Lower leg skin (tissue), 4 donors: Measurements from ENCODE around the gene EFTUD2. TPM values are rescaled to one million over a fixed set of nuclear protein-coding genes. Genes with fewer than 3 reads are reported as not detected.

Source experiments
- DNase-seq, 2 donors: peaks; one replicate each; pipeline ENCODE4 v3.0.0-alpha.2; 2019; ENCODE audit warnings: low spot score in 2 of 2
- H3K4me3 ChIP-seq: fragments of 200-600 bp; sonication (generic); 2 replicates; pipeline ENCODE4 v1.5.1; 2017; ENCODE audit warnings: mild to moderate bottlenecking, low read depth; ENCODE audit not compliant: poor library complexity, severe bottlenecking
- POLR2A ChIP-seq, 2 donors: fragments of 450-650 bp; IDR thresholded peaks; one replicate each; pipeline ENCODE4 v1.6.1; 2016 to 2017; ENCODE audit warnings: antibody characterized with exemption in 2 of 2, mild to moderate bottlenecking in 1 of 2, moderate library complexity in 1 of 2
- WGBS, 2 donors: methylation state at CpG; one replicate each; pipeline ENCODE4 v1.1.5; 2018; 5-methylcytosine and 5-hydroxymethylcytosine counted together
- intact Hi-C: fragments of 100-400 bp; cut with DNase I; formaldehyde crosslinking; loops from one replicate; pipeline ENCODE4 v1.15.0; 2023; ENCODE audit warnings: low total_unique reads
- total RNA-seq, 4 donors: library from RNA; depleted of rRNA; stranded (reverse); fragments of >200 nt; gene quantifications; one replicate each; pipeline ENCODE4 v1.1.0, GENCODE V29; 2016
- TF ChIP-seq, protein P1 (sequence below), 3 donors: fragments of 450-650 bp; IDR thresholded peaks; one replicate each; pipeline ENCODE4 v1.5.1; 2016; ENCODE audit warnings: antibody characterized with exemption in 3 of 3, mild to moderate bottlenecking in 3 of 3, moderate library complexity in 2 of 3

The EFTUD2 gene
- total RNA-seq, 4 donors from 2014 or later: 45.0 to 69.2 (median 51.5) TPM

DNA sequence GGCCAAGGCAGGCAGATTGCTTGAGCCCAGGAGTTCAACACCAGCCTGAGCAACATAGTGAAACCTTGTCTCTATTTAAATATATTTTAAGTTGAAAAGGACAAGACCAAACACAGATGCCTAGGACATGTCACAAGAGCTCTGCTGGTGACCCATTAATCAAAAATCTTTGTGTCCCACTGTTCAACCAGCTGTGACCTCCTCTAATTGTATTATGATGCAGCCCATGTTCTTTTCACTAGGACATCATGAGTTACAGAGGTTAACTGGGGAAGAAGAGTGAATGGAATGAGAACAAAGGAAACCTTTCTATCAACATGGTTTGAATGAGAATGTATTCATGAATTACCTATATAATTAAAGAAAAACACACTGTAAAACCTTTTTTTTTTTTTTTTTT is 7.0 kb downstream of the EFTUD2 start:
- no peak for DNase-seq
- TF ChIP-seq, protein P1, sequence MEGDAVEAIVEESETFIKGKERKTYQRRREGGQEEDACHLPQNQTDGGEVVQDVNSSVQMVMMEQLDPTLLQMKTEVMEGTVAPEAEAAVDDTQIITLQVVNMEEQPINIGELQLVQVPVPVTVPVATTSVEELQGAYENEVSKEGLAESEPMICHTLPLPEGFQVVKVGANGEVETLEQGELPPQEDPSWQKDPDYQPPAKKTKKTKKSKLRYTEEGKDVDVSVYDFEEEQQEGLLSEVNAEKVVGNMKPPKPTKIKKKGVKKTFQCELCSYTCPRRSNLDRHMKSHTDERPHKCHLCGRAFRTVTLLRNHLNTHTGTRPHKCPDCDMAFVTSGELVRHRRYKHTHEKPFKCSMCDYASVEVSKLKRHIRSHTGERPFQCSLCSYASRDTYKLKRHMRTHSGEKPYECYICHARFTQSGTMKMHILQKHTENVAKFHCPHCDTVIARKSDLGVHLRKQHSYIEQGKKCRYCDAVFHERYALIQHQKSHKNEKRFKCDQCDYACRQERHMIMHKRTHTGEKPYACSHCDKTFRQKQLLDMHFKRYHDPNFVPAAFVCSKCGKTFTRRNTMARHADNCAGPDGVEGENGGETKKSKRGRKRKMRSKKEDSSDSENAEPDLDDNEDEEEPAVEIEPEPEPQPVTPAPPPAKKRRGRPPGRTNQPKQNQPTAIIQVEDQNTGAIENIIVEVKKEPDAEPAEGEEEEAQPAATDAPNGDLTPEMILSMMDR (IDR thresholded peaks at IDR 0.05): no peak
- TF ChIP-seq POLR2A (IDR thresholded peaks at IDR 0.05): no peak
- intact Hi-C loops: no loop called here

DNA sequence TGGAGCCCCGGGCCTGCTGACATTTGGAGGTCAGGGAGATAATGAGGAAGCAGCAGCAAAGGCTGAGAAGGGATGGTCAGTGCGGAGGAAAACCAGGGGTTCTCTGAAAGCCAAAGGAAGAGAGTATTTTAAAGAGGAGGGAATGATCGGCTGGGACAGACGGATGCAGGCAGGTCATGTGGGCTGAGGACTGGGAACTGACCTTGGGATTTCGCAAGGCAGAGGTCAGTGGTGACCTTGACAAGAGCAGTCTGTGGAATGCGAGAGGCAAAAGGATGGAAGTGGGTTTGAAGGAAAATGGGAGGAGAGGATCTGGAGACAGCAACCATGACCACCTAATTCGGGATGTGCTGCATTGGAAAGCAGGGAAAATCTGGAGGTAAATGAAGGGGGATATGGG is 10.2 kb downstream of the EFTUD2 start:
- no peak overlapping the region for H3K4me3 ChIP-seq
- 88 to 91% methylated on average over 7 of the region's 7 CpGs for WGBS, 2 donors
- TF ChIP-seq, protein P1 (IDR thresholded peaks at IDR 0.05): no peak
- no peak for TF ChIP-seq POLR2A (IDR thresholded peaks at IDR 0.05)
- DNase-seq: no peak
- intact Hi-C loops: loop anchor here (10.0 kb wide), 1 partner anchor 1674 kb away; the partner anchor contains the start of gene TMEM106A

More for the DNA sequence above, 7.0 kb downstream of the EFTUD2 start:
- H3K4me3 ChIP-seq: no peak overlapping the region

DNA sequence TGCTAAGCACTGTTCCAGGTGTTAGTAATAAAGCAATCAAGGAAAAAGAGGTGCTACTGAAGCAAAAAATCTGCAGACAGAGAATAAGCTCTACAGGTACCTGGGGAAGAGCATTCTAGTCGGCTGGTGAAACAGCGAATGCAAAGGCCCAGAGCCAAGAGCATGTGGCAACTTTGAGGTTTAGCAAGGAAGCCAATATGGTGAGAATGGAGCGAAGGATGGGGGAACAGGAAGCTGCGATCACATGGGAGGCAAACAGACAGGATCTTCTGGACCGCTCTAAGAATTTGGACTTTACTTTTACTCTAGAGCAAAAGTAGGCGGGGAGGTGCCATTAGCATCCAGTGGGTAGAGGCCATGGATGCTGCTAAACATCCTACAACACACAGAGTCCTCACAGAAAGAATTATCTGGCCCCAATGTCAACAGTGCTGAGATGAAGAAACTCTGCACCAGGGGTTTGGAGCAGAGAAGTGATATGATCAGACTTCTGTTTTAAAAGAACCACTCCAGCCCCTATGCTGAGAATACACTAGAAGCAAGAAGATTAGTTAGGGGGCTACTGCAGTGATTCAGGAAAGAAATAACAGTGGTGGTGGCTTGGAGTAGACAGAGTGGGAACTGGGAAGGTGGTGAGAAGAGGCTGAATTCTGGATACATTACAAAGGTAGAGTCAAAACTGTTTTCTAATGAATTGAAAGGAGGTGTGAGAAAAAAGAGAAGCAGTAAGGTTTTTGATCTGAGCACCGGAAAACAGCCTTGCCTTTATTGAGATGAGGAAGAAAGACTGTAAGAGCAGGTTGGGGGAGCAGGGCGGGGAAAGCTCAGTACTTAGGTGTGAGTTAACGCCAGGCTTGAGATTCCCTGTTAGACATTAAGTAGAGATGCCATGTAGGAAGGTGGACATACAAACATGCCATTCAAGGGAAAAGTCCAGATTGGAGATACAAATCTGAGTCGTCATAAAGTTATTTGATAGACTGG is 11.0 kb downstream of the EFTUD2 start:
- WGBS, 2 donors: 75 to 78% methylated on average over 10 of the region's 10 CpGs
- DNase-seq: no peak
- intact Hi-C loops: loop anchor here (10.0 kb wide), 1 partner anchor 1673 kb away; the partner anchor contains the start of gene TMEM106A
- no peak overlapping the region for H3K4me3 ChIP-seq
- TF ChIP-seq, protein P1 (IDR thresholded peaks at IDR 0.05): no peak
- TF ChIP-seq POLR2A (IDR thresholded peaks at IDR 0.05): no peak

DNA sequence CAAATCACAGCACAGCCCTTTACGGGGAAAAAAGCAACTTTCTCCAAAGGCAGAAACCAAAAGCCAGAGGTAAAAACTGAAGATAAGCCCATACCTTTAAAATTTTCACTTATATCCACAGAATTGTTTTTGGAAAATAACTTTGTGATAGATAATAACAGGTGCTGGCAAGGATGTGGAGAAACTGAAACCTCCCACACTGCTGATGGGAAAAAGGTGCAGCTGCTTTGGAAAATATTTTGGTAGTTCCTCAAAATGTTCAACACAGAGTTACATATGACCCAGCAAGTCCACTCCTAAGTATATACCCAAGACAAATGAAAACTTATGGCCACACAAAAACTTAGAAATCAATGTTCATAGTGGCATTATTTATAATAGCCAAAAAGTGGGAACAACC is 12.2 kb downstream of the EFTUD2 start:
- no peak overlapping the region for H3K4me3 ChIP-seq
- DNase-seq: no peak
- TF ChIP-seq POLR2A (IDR thresholded peaks at IDR 0.05): no peak
- TF ChIP-seq, protein P1 (IDR thresholded peaks at IDR 0.05): no peak
- intact Hi-C loops: loop anchor here (10.0 kb wide), 1 partner anchor 1672 kb away; the partner anchor contains the start of gene TMEM106A
- 82 to 97% methylated on average over 1 of the region's 1 CpG for WGBS, 2 donors

DNA sequence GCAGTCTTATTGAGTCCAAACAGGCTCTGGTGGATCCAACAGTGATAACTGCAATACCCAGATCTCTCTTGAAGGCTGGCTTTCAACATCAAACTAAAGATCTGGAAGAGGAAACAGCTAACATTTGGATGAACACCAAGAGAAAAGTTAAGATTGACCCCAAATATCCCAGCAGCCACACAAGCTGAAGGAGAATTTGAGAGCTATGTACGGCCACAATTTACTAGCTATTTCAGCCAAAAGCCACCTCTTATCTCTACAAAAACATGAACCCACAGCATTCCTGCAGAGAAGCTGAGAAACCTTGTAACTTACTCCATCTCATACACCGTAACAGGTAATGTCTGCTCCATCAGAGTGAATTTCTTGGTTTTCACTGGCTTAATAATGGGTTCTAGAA is 14.3 kb downstream of the EFTUD2 start:
- no peak for TF ChIP-seq POLR2A (IDR thresholded peaks at IDR 0.05)
- TF ChIP-seq, protein P1 (IDR thresholded peaks at IDR 0.05): no peak
- no peak for DNase-seq
- intact Hi-C loops: loop anchor here (10.0 kb wide), 1 partner anchor 1670 kb away; the partner anchor contains the start of gene TMEM106A
- no peak overlapping the region for H3K4me3 ChIP-seq
- 95 to 97% methylated on average over 2 of the region's 2 CpGs for WGBS, 2 donors
